Measurements from ENCODE around the gene CCDC9.
"Not testable (repeated sequence)": the region's sequence is repeated elsewhere in the genome, so short reads cannot be mapped to it uniquely, and the experiment has no call there.

The CCDC9 gene

GRCh38 chr19:47232422-47233211, 23.7 kb upstream of the CCDC9 start:
- DNase-seq, result peak; percentile 58

DNA sequence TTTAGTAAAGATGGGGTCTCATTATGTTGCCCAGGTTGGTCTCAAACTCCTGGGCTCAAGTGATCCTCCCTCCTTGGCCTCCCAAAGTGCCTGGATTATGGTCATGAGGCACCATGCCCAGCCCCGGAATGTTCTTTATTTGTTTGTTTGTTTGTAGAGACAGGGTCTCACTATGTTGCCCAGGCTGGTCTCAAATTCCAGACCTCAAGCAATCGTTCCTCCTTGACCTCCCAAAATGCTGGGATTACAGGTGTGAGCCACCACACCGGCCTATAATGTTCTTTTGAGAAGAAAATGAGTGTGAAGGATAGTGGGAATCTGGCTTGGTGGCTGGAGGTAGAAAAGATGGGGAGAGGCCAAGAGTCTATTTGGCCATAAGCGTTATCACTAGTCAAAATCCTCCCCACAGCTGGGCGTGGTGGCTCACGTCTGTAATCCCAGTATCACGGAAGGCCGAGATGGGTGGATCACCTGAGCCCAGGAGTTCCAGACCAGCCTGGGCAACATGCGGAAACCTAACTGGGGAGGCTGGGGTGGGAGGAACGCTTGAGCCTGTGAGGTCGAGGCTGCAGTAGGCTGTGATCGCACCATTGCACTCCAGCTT, 20.2 kb upstream of the CCDC9 start:
- DNase-seq, result no peak

DNA sequence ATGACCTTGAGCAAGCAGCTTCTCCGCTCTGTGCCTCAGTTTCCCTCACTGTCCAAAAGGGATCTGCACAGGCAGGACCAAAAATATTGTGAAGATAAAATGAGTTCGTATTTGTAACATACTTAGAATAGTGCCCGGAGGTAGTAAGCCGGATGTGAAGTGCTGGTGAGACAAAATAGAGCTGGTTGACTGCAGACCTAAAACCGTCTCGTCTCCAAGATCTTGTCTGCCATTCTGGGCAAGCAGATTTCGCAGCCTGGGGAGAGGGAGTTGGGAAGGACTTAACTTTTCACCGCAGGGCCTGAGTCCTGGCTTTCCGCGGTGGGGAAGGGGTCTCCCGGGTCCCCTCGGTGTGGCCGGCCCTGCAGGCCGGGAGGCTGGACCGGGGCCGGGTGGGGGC, 17.2 kb upstream of the CCDC9 start:
- DNase-seq, result no peak

- DNase-seq, result peak; percentile 87
Measured at GRCh38 chr19:47239610-47240296, 16.6 kb upstream of the CCDC9 start.

DNA sequence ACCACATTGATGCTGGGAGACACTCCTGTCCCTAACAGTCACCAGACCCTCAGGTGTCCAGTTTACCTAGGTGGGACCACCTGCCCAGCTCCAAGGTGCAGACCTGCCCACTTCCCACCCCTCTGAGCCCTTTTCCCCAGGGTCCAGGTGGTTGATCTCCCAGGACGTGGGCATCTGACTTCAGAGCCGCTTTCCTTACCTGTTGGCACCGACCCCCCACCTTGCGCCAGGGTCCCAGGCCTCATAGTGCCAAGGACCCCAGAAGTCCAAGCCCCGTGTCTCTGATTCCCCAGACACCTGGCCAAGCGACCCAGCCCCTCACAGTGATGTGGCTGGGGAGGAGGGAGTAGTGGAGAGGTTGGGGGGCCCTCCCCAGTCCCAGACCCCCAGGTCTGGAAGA, 15.8 kb upstream of the CCDC9 start:
- DNase-seq, result no peak

DNA sequence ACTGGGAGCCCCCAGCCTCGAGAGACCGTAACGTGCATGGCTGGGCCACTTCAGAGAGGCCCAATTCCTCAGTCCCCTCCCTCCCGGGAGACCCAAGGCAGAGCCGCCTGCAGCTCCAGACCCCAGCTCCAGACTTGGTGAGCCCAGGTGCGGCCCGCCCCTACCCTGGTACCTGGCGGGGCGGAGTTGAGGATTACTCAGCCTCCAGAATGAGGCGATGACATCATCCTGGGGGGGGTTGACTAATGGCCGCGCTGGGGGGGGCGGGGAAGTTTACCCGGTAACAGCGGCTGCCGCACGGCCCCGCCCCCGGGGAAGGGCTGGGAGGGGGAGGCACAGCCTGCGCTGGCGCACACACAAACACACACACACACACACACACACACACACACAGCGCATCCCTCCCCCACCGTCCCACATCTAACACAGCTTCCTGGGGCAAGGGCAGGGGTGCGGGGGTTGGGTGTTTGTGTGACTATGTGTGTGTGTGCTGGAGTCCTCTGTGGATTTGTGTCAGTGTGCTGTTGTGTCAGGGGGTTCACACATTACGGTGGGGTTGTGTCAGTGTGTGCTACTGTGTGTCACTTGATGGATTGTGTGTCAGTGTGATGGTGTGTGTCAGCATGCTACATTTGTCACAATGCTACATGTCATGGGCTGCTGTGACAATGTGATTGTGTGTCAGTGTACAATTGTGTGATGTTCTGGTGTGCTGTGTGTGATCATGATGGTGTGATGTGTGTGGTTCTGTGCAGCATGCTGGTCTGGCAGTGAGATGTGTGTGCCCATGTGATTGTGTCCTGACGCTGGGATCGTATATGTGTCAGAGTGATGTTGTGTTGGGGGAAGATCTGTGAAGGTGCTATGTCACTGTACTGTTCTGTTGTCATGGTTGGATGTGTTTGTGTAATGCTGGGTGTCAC, 15.1 kb upstream of the CCDC9 start:
- peak; percentile 81 for DNase-seq

DNA sequence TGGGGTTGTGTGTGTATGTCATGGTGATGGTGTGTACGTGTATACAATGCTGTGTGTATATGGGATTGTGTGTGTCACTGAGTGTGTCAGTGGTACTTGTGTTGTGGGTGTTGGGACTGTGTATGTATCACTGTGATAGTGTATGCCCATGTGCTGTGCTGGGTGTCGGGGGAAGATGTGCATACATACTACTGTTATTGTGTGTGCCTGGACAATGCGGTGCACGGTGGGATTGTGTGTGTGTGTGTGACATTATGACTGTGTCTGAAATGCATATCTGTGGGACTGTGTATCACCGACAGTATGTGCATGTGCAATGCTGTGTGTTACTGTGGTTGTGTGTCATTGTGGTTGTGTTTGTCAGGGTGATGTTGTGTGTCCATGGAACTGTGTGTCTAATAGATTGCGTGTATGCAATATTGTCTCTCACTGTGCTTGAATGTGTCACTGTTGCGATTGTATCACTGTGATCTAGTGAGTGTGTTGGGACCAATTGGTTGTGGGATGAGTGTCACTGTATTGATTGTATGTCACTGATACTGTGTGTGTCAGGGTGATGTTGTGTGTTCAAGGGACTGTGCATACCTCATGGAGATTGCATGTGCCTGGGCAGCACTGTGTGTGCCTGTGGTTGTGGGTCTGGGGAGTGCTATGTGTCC, 14.3 kb upstream of the CCDC9 start:
- DNase-seq, result no peak

- DNase-seq, result no peak
Measured at GRCh38 chr19:47243364-47243775, 13.0 kb upstream of the CCDC9 start.

DNA sequence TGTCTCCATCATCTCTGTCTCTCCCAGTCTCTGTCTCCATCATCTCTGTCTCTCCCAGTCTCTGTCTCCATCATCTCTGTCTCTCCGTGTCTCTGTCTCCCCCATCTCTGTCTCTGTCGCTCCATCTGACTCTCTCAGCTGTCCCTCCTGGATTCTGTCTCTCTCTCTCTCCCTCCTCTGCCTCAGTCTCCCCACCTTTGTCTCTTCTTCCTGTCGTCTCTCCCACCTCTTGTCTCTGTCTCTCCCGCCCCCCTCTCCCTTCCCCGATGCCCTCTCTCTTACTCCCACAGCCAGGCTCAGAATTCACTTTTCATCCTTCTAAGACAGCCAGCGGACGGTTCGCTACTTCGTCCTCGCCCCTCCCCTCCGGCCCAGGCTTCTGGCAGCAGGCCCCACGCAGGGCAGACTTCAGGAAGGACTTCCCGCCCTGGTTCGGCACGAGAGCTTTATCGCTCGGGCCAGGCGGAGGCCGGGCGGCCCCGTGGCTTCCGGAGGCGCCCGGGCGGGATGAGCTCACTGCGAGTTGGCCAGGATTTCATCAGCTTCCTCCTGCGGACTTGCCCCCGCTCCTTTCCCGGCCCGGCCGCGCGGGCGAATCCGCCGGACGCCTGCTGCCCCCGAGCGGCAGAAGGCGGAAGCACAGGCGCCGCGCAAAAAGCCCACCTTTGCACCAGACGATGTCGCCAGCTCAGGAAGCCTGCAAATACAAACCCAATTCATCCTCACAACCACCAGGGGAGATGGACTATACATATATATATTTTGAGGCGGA, 12.4 kb upstream of the CCDC9 start:
- DNase-seq, result peak; percentile 66

- DNase-seq, result peak; percentile 6
Measured at GRCh38 chr19:47247308-47247990, 8.9 kb upstream of the CCDC9 start.

DNA sequence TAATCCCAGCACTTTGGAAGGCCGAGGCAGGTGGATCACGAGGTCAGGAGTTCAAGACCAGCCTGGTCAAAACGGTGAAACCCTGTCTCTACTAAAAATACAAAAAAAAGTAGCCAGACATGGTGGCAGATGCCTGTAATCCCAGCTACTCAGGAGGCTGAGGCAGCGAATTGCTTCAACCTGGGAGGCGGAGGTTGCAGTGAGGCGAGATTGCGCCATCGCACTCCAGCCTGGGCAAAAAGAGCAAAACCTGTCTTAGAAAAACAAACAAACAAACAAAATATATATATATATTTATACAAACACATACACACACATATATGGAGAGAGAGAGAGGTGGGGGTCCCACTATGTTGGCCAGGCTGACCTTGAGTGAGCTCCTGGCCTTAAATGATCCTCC, 3.3 kb upstream of the CCDC9 start:
- not testable (repeated sequence) for DNase-seq

DNA sequence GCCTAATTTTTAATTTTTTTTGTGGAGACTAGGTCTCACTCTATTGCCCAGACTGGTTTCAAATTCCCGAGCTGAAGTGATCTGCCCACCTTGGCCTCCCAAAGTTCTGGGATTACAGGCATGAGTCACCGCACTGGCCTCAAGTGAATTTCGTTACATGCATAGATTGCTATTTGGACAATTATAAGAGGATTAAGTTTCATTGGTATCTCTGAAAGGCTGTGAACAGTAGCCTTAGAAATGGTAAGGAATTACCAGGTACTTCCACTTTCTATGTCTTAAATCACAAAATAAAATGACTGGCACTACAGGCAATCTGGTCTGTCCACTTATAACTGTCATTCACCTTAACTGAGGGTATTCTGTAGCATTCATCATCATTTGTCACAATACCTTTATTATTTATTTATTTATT, 2.9 kb upstream of the CCDC9 start:
- DNase-seq, result no peak

- DNase-seq, result no peak
Measured at GRCh38 chr19:47253970-47254369, 2.4 kb upstream of the CCDC9 start.

DNA sequence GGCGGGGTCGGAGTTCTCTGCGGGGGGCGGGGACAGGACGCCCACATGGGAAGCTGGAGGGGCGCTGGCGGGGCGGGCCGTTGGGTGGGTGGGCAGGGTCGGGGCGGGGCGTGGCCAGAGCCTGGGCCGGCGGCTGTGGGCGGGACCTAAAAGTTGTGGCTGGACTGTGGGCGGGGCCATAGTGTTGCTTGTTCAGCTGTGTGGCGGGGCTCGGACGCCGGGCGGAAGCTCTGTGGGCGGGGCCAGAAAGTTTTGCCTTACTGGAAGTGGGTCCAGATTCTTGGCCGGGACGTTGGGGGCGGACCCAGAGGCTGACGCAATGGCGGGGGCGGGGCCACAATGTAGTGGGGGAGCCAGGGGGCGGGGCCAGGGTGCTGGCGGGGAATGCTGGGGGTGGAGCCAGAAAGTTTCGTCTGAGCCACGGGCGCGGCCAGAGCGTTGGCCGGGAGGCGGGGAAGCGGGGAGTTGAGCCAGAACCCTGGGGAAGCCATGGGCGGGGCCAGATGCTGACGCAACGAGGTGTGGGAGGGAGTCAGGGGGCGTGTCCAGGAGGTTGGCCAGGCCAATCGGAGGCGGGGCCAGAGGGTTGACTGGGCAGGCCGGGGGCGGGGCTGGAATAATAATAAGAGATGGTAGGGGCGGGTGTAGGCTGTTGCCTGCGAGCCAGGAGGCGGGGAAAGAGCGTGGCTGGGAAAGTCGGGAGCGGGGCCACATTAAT, 527 bp downstream of the CCDC9 start:
- DNase-seq, result peak; percentile 100

GRCh38 chr19:47257411-47258169, 1.3 kb downstream of the CCDC9 start:
- DNase-seq, result no peak

DNA sequence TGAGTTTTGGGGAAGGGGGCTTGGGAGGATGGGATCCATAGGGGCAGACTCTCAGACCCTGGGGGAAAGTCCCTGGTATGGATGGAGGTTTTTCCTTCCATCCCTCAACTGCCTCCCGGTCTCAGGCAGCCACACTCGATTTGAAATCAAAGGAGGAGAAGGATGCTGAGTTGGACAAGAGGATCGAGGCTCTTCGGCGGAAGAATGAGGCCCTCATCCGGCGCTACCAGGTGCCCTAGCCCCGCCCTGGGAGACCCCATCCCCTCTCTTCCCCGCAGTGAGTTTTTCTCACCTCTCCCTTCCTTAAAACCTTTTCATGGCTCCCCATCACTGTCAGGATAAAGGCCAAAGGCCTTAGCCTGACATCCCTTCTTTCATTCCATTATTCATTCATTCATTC, 2.1 kb downstream of the CCDC9 start:
- no peak for DNase-seq

- no peak for DNase-seq
Measured at GRCh38 chr19:47258895-47259555, 2.7 kb downstream of the CCDC9 start.

GRCh38 chr19:47260476-47260875, 4.2 kb downstream of the CCDC9 start:
- DNase-seq, result no peak
